GM18508 (cell line): ENCODE measurements around the gene GSG1L.
"Not testable (repeated sequence)": the region's sequence is repeated elsewhere in the genome, so short reads cannot be mapped to it uniquely, and the experiment has no call there.

Experiments
- ATAC-seq: cut with Tn5 transposase; IDR thresholded peaks from one replicate; pipeline ENCODE4 v1.9.1; 2021; ENCODE audit warnings: moderate number of reproducible peaks; ENCODE audit not compliant: insufficient read depth, unreplicated experiment

GSG1L gene

DNA sequence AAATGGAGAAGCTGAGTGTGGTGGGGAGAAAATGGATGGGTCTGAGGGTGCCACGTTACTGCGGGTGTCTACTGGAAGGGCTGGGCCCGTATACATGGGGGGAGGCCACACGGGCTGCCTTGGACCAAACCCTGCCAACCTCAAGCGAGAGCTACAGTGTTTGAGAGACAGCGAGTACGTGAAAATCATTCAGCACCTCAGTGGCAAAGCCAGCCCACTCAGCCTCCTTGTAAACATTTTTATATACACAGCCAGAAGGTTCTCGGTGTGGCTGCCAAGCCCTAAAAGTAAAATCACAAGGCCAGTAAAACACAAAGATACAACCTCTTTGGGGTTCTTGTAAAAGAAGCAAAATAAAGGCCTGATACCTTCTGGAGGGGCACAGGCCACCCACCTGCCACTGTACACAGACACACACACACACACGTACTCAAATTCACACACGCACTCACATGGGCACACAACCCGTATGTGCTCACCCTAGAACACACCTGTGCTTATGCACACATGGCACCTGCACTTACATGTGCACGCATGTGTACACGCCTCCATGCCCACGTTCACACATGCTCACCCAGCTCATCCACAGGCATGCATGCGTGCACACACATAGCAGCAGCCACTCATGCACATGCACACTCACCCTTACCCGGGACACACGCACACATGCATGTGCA, 102.8 kb downstream of the GSG1L start:
- ATAC-seq = no peak

DNA sequence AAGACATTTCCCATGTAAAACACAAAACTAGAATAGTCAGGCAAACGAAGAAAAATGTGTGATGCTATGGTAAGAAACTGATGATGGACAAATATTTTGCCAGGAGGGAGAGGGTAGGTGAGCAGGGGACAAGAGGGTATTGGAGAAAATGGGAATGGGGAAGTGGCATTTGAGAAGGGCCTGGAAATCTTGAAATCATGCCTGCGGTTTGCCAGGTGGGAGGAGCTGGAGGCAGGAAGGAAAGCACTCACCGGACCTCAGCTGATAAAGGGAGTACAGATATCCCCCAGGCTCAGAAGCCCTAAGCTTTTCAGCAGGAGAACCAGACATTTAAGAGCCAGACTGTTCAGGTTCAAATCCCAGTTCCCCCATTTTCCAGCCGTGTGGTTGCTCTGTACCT, 103.6 kb downstream of the GSG1L start:
- ATAC-seq = no peak

DNA sequence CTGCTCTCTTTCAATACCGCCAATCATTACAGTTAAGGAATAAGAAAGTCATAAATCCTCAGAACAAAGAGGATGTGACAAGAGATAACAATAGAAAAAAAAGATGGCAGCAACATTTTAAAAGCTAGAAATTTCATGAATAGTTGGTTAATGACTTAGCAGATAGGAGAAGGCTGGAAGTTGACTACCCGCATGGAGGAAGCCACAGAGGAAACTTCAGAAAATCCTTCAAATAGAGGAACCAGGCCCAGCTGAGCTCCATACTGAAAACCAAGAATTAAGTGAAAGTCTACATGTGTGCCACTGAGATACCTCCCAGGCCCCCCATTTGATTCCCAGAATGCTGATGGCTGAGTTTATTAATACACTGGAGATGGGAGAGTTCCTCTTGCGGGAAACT, 109.3 kb downstream of the GSG1L start:
- ATAC-seq = no peak

DNA sequence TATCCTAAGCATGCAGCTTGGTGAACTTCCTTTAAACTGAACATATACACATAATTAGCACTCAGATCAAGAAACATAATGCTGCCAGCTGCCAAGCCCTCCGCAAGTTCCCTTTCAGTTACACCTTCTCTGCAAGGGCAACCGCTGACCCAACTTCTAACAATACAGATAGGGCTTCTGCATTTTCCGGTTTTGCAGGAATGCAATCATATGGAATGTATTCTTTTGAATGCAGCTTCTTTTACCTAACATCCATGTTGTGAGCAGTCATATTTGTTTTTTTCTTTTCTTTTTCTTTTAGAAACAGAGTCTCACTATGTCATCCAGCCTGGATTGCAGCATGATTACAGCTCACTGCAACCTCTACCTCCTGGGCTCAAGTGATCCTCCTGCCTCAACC, 110.7 kb downstream of the GSG1L start:
- no peak for ATAC-seq

DNA sequence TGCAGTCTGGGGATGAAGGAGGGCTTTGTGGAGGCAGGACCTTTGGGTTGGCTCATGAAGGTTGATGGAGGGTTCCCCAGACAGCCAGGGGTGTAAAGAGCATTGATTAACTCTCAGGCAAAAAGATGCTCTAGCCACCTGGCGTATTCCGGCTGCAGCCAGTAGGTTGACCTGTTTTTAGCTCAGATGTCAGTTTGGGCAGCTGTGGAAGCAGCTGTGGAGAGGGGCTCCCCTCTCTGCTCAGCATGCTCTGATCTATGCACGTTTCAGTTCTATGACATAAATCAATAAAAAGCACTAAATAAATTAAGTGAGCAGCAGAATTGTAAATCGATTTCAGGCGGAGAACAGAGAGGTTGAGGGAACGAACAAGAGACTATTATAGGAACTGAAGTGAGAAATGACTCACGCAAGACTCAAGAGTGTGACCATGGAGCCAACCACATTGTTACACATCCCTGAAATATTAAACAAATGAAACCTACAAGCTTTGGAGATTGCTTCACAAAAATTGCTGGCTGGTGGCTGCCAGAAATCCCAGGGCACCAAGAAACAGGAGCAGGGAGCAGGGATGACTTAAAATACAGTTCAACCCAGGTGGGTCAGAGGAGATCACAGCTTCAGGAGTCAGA, 111.9 kb downstream of the GSG1L start:
- ATAC-seq = no peak

DNA sequence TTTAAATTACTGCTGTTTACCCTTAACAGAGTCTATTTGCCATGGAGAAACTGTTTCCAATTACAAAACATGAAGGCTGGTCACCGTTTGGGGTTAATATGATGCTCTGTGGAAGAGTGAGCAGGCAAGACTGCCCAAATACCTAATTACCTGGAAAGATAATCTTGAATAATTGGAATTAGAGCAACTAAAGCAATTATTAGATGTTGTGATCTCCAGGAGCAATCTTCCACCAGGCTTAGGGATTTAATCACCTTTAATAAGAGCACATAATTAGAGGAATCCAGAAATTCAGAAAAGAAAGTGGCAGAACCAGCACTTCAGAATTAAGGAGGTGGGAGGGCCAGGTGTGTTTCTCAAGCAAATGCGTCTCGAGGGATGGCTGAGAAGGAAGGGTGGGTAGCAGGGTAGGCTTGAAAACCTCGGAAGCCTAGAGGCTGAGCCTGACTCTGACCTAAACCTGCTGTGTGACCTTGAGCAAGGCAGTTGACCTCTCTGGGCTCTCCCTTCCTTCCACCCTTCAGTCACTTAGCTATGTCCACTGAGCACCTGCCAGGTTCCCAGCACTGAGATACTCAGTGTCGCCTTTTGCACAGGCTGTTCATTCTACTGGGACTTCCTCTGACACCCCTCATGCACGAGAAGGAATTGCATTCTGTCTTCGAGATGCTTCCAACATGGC, 113.2 kb downstream of the GSG1L start:
- no peak for ATAC-seq

DNA sequence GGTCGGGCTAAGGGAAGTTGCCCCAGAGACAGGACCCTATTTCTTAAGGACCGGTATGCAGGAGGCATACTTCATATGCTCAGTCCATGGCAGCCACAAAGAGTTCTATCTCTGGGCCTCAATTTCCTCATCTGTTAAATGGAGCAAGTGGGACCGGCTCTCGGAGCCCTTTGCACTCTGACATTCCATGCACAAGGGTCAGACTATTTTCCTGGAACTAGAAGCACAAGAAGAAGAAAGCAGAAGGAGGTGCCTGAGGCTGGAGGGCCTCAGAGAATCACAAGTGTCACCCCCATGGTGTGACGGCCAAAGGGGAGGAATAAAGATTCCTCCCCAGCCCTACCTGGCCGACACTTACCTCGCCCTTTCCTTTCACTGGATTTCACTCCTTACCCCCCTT, 115.8 kb downstream of the GSG1L start:
- ATAC-seq = no peak

DNA sequence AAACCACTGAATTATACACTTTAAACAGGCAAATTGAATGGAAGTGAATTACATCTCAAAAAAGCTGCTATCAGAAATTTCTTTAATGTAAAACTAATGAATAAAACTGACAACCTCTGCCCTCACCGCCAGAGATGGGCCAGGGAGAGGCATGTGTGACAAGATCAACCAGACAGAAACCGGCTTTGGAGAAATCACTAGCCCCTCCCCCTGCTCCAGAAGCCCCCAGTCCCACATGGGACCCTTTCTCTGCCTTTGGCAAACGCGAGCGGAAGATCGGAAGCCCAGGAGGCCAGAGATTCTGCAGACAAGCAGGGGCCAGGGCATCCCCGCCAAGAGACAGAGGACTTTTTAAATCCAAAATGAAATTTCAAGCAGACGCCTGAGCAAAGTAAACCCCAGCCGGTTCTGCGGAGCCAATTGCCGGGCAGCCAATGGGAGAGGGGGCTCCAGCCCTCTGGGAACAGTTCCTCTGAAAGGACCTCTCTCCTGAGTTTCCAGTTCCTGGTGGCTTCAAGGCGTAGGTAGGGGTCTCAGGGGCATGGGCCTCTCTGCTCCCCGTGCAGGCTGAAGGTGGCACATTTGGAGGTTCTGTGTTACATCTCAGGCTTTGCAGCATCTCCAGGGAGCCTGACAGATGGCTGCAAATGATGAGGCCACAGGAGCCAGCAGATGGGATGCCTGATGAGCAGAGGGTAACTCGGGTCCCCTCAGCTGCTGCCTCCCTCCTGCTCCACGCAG, 118.1 kb downstream of the GSG1L start:
- ATAC-seq = no peak

DNA sequence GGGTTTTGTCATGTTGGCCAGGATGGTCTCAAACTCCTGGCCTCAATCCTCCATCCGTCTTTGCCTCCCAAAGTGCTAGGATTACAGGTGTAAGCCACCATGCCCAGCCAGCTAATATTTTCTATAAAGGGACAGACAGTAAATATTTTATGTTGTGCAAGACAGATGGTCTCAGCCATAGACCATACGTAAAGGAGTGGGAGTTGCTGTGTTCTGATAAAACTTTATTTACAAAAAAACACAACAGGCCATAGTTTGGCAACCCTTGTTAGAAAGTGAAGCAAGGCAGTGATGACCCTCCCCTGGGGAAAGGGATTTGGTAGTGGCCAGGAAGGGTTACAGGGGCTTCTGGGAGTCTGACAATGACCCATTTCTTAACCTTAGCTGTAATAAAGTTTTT, 119.7 kb downstream of the GSG1L start:
- ATAC-seq = no peak

DNA sequence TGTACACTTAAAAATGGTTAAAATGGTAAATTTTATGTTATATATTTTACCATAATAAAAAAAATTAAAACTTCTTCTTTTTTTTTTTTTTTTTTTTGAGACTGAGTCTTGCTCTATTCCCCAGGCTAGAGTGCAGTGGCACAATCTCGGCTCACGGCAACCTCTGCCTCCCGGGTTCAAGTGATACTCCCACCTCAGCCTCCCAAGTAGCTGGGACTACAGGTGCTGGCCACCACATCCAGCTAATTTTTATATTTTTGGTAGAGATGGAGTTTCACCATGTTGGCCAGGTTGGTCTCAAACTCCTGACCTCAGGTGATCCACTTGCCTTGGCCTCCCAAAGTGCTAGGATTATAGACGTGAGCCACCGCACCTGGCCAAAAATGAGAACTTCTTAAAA, 121.4 kb downstream of the GSG1L start:
- ATAC-seq = not testable (repeated sequence)

DNA sequence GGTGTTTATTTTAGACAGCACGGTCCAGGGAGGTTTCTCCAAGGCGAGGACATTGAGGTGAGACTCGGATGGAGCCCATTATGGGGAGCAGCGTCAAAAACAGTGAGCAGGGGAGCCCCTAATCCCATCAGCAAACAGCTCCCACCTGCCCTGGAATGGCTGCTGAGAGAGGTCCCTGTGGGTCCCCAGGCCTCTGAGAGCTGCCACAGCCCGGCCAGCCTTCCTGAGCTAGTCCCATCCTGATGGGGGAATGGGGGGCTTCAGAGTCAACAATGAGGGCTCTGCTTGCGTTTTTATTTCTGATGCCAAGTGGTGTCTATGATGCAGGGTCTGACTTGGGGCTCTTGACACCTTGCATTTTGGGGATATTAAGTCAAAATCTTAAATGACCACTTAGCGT, 128.4 kb downstream of the GSG1L start:
- no peak for ATAC-seq

DNA sequence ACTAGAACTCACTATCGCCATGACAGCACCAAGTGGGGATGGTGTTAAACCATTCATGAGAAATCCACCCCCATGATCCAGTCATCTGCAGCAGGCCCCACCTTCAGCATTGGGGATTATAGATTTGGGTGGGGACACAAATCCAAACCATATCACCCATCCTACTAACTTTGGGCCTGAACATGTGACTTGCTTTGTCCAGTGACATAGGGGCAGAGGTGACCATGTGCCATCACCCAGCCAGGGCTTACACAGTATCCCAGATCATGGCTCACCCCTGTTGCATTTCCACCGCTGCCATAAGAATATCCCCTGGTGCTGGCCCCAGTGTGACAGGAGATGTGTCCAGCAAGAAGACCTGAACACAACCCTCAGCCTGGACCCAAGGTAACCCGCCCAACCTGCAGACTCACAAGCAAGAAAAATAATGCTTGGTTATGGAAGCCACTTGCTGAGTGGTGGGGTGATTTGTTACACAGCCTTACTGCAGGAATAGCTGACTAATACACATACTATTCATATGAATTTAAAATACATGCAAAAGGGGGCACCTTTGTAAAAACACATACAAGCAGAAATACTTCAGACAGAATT, 130.9 kb downstream of the GSG1L start:
- ATAC-seq = no peak

DNA sequence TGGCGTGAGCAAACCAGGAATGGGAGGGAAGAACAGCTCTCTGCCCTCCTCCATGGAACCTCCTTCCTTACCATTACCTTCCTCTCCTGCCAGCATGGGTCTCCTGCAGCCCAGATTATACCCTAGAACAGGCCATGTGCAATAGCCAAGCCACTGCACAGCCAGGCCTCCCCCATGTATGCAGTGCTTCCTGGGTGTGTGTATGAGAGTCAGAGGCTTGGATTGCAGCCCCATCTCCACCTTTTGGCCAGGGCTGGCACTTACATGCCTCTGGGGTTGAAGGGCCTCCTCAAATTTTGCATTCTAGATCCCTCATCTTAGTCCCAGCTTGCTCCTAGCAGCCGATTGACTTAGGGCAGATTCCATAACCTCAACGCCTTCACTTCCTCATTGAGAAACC, 133.7 kb downstream of the GSG1L start:
- ATAC-seq = no peak

DNA sequence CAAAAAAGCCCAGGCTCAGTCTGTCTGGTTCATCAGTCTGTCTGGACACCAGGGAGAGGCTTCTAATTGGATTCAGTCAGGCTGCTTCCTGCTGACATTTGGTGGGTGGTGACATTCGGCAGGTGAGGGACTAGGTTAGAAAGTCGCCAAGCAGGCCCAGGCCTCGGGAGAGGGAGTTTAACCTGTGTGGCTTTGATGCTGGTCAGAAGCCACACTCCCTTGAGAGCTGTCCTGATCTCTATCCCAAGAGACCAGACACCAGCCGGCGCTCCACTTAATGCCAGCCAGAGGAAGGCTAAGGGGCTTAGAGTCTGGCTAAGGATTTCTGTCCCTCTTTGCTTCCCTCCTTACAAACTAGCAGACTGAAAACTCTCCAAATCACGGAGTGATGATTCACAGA, 135.0 kb downstream of the GSG1L start:
- ATAC-seq = no peak

DNA sequence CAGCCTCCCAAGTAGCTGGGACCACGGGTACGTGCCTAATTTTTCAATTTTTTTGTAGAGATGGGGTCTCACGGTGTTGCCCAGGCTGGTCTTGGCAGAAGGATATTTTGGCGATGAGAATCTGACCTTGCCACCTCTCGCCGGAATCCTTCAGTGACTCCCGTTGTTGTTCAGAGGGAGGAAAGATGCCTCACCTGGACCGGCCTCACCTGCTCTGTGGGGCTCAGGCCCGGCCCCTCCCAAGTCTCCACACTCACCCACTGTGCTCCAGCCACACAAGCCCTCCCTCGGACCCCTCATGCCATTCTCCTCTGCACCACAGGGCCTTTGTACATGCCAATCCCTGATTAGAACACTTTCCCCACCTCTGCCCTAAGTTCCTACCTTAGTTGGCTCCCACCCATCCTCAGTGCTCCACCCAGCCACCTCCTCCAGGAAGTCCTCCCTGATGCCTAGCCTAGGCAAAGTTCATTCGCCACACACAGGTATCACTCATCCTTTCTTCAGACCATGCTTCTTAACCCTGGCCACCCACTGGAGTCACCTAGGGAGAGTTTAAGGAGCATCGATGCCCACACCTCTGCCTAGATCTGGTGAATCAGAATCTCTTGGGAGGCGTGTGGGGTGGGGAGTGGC, 136.1 kb downstream of the GSG1L start:
- ATAC-seq = no peak

DNA sequence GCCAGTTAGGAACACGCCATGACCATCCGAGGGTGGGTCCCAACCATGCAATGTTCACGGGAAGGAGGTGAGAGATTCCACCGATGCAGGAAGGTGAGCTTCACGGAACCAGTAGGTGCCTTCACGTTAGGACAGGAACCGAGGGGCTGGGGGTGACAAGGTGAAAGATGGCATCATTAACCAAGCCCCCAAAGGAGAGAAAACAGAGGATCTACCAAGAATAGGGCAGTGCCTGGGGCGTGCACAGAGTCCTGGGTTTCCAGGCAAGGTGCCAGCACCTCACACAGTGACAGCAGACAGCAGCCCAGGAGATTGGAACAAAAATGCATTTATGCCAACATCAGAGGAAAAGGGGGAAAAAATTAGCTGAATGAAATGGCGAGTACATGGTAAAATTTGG, 137.9 kb downstream of the GSG1L start:
- ATAC-seq = no peak

DNA sequence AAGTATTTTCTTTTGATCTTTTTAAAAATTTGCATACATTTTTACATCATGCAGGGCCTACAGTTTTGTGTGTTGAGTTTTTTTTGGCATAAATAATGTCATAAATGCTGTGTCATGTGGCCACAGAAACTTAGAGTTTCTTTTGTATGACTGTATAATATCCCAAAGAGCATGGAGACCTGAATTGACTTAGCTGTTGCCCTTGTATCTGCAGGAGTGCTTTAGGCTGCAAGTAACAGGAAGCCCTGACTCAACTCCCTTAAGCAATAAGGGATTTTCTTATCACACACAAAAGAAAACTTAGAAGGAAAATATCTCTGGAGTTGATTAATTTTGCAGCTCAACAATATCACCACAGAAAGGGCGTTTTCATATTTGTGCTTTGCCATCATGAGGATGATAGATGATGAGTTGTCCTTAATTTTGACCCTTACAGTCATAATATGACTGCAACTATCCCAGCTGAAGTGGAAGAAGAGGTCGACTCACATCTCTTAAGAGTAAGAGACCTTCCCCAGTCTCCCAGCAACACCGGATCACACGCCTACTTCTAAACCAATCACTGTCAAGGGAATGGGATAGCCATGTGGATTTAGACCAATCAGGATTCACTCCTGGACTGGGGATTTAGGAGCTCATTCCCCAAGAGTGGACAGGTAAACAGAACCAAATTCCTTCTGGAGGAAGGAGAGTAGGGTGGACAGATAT, 138.9 kb downstream of the GSG1L start:
- no peak for ATAC-seq

DNA sequence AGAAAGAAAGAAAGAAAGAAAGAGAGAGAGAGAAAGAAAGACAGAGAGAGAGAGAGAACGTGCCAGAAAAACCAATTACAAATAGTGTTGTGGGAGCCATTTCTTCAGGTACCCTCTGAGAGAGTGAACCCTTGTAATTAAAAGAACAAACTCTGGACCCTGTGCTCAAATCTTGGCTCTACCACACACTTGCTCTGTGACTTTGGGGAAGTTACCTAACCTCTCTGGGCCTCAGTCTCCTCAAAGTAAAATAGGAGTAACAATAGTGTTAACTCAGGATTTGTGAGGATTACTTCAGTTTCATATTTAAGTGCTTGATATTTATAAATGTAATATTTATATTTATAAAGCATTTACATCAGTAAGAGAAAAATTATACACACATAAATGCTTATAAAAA, 139.8 kb downstream of the GSG1L start:
- no peak for ATAC-seq

DNA sequence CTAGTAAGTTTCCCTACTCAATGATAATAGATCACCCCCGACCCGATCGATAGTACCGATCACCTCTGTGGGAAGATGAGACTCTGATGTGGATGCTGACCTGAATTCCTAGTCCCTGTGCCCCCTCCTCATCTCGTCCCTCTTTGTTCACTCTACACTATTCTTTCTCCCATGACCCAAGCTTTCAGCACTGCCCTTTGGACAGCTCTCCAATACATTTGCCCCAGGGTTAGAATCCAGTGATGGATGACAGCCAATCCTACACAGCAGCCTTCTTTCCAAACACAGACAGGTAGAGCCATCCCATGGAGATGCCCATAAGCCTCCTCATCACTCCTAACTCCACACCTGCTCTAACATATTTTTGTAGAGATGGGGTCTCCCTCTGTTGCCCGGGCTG, 141.1 kb downstream of the GSG1L start:
- no peak for ATAC-seq

DNA sequence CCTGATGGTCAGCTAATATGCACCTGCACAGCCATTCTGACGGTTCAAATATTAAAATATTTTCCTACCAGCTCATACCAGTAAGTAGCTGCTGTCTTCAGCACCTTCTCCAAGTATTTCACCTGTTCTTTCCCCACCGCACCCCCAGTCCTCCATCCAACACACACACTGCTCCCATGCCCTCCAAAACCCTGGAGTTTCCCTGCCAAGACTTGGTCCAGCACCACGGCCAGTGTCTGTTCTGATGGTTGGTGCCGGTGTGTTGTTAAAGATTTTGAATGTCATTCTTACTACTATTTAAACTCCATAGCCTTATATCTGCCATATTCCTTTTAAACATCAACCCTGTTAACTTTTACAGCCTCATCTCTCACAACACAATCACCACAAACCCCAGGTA, 142.4 kb downstream of the GSG1L start:
- no peak for ATAC-seq
